ENCODE data around the gene PRDX5.

Gene PRDX5

DNA sequence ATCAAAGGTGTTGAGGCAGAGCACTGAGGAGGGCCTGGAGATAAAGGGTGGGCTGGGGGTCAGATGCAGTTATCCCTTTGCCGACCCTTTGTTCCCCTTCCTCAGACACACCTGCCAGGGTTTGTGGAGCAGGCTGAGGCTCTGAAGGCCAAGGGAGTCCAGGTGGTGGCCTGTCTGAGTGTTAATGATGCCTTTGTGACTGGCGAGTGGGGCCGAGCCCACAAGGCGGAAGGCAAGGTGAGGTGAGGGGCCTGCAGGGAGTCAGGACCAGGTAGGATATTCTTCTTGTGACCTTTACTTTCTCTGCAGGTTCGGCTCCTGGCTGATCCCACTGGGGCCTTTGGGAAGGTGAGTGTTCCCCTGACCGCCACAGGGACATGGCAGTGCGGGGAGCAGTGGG, 2.6 kb downstream of the PRDX5 start:
- no peak overlapping the region for H3K9ac ChIP-seq (ENCODE audit: low read length)
- H3K36me3 ChIP-seq (ENCODE audit: insufficient read depth, low read length): peaks cover 20% of the 10 kb centered on the region; the same call in 1 of the 2 replicates
- H3F3A ChIP-seq (ENCODE audit: insufficient read depth, low read length): no peaks in the 10 kb centered on the region
- H3K27ac ChIP-seq (ENCODE audit: low read depth, low read length, poor library complexity, severe bottlenecking): no peak overlapping the region
- H3K27me3 ChIP-seq (ENCODE audit: insufficient read depth, low read length): no peaks in the 10 kb centered on the region
- peaks cover 18% of the 10 kb centered on the region for H3K4me1 ChIP-seq (ENCODE audit: insufficient read depth, low read length, severe bottlenecking)
- H3K4me3 ChIP-seq (ENCODE audit: low read depth, low read length, poor library complexity, severe bottlenecking): no peak overlapping the region
- no peak for TF ChIP-seq EZH2 (IDR thresholded peaks at IDR 0.05; ENCODE audit: borderline replicate concordance, low read length)
- TF ChIP-seq, protein P1, sequence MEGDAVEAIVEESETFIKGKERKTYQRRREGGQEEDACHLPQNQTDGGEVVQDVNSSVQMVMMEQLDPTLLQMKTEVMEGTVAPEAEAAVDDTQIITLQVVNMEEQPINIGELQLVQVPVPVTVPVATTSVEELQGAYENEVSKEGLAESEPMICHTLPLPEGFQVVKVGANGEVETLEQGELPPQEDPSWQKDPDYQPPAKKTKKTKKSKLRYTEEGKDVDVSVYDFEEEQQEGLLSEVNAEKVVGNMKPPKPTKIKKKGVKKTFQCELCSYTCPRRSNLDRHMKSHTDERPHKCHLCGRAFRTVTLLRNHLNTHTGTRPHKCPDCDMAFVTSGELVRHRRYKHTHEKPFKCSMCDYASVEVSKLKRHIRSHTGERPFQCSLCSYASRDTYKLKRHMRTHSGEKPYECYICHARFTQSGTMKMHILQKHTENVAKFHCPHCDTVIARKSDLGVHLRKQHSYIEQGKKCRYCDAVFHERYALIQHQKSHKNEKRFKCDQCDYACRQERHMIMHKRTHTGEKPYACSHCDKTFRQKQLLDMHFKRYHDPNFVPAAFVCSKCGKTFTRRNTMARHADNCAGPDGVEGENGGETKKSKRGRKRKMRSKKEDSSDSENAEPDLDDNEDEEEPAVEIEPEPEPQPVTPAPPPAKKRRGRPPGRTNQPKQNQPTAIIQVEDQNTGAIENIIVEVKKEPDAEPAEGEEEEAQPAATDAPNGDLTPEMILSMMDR (IDR thresholded peaks at IDR 0.05; ENCODE audit: low read length): no peak
- no peaks in the 10 kb centered on the region for H4K20me1 ChIP-seq (ENCODE audit: insufficient read depth, low read length)
- no peaks in the 10 kb centered on the region for H3K9me2 ChIP-seq (ENCODE audit: low read depth, low read length)
- H3K79me2 ChIP-seq (ENCODE audit: insufficient read depth, low read length): no peaks in the 10 kb centered on the region
- no peak overlapping the region for H3K4me2 ChIP-seq (ENCODE audit: low read length)
- no peak overlapping the region for H2AFZ ChIP-seq (ENCODE audit: low read length)
- no peaks in the 10 kb centered on the region for H3K9me3 ChIP-seq (ENCODE audit: low read length)

DNA sequence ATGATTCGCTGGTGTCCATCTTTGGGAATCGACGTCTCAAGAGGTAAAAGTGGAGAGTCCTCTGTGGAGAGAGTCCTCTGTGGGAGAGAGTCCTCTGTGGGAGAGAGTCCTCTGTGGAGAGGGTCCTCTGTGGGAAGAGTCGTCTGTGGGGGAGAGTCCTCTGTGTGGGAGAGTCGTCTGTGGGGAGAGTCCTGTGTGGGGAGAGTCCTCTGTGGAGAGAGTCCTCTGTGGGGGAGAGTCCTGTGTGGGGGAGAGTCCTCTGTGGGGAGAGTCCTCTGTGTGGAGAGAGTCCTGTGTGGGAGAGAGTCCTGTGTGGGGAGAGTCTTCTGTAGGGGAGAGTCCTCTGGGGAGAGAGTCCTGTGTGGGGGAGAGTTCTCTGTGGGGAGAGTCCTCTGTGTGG, 3.1 kb downstream of the PRDX5 start:
- H3K9ac ChIP-seq (ENCODE audit: low read length): no peak overlapping the region
- H3F3A ChIP-seq (ENCODE audit: insufficient read depth, low read length): no peaks in the 10 kb centered on the region
- no peak overlapping the region for H3K27ac ChIP-seq (ENCODE audit: low read depth, low read length, poor library complexity, severe bottlenecking)

DNA sequence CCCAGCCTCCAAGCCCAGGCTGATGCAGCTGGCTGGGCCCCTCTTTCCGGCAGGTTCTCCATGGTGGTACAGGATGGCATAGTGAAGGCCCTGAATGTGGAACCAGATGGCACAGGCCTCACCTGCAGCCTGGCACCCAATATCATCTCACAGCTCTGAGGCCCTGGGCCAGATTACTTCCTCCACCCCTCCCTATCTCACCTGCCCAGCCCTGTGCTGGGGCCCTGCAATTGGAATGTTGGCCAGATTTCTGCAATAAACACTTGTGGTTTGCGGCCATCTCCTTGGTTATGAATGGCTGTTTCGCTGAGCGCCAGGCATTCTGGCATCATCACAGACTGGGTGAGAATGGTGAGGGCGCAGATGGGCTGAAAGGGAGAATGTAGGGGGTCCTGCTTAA, 3.6 kb downstream of the PRDX5 start:
- H3K36me3 ChIP-seq (ENCODE audit: insufficient read depth, low read length): peaks cover 11% of the 10 kb centered on the region; the same call in 1 of the 2 replicates
- no peak overlapping the region for H3K4me2 ChIP-seq (ENCODE audit: low read length)
- TF ChIP-seq EZH2 (IDR thresholded peaks at IDR 0.05; ENCODE audit: borderline replicate concordance, low read length): no peak
- TF ChIP-seq, protein P1 (IDR thresholded peaks at IDR 0.05; ENCODE audit: low read length): no peak
- H3K27me3 ChIP-seq (ENCODE audit: insufficient read depth, low read length): no peaks in the 10 kb centered on the region
- no peak overlapping the region for H3K9ac ChIP-seq (ENCODE audit: low read length)
- no peak overlapping the region for H3K27ac ChIP-seq (ENCODE audit: low read depth, low read length, poor library complexity, severe bottlenecking)
- no peaks in the 10 kb centered on the region for H4K20me1 ChIP-seq (ENCODE audit: insufficient read depth, low read length)
- H3K9me3 ChIP-seq (ENCODE audit: low read length): no peaks in the 10 kb centered on the region
- H2AFZ ChIP-seq (ENCODE audit: low read length): no peak overlapping the region
- H3F3A ChIP-seq (ENCODE audit: insufficient read depth, low read length): no peaks in the 10 kb centered on the region
- H3K4me3 ChIP-seq (ENCODE audit: low read depth, low read length, poor library complexity, severe bottlenecking): no peak overlapping the region
- H3K4me1 ChIP-seq (ENCODE audit: insufficient read depth, low read length, severe bottlenecking): peaks cover 11% of the 10 kb centered on the region
- H3K79me2 ChIP-seq (ENCODE audit: insufficient read depth, low read length): no peaks in the 10 kb centered on the region
- no peaks in the 10 kb centered on the region for H3K9me2 ChIP-seq (ENCODE audit: low read depth, low read length)

More for the DNA sequence above, 3.1 kb downstream of the PRDX5 start:
- Histone ChIP-seq H3K4me3 (ENCODE audit: low read depth, low read length, poor library complexity, severe bottlenecking) (no peak overlapping the region), H2AFZ (ENCODE audit: low read length) (no peak overlapping the region), H3K36me3 (ENCODE audit: insufficient read depth, low read length) (peaks cover 16% of the 10 kb centered on the region; the same call in 1 of the 2 replicates), H3K9me2 (ENCODE audit: low read depth, low read length) (no peaks in the 10 kb centered on the region), H3K9me3 (ENCODE audit: low read length) (no peaks in the 10 kb centered on the region), H3K4me1 (ENCODE audit: insufficient read depth, low read length, severe bottlenecking) (peaks cover 16% of the 10 kb centered on the region), H3K4me2 (ENCODE audit: low read length) (no peak overlapping the region), H4K20me1 (ENCODE audit: insufficient read depth, low read length) (no peaks in the 10 kb centered on the region), H3K27me3 (ENCODE audit: insufficient read depth, low read length) (no peaks in the 10 kb centered on the region), H3K79me2 (ENCODE audit: insufficient read depth, low read length) (no peaks in the 10 kb centered on the region)
- TF ChIP-seq, protein P1 (IDR thresholded peaks at IDR 0.05; ENCODE audit: low read length): no peak
- TF ChIP-seq EZH2 (IDR thresholded peaks at IDR 0.05; ENCODE audit: borderline replicate concordance, low read length): no peak

All from OCI-LY1 (cell line).